GM18870 (cell line): ENCODE data around the gene MIPOL1.

ENCODE experiments used
- ATAC-seq: cut with Tn5 transposase; IDR thresholded peaks from one replicate; pipeline ENCODE4 v1.9.1; 2021; ENCODE audit warnings: moderate library complexity; ENCODE audit not compliant: unreplicated experiment

The MIPOL1 gene

DNA sequence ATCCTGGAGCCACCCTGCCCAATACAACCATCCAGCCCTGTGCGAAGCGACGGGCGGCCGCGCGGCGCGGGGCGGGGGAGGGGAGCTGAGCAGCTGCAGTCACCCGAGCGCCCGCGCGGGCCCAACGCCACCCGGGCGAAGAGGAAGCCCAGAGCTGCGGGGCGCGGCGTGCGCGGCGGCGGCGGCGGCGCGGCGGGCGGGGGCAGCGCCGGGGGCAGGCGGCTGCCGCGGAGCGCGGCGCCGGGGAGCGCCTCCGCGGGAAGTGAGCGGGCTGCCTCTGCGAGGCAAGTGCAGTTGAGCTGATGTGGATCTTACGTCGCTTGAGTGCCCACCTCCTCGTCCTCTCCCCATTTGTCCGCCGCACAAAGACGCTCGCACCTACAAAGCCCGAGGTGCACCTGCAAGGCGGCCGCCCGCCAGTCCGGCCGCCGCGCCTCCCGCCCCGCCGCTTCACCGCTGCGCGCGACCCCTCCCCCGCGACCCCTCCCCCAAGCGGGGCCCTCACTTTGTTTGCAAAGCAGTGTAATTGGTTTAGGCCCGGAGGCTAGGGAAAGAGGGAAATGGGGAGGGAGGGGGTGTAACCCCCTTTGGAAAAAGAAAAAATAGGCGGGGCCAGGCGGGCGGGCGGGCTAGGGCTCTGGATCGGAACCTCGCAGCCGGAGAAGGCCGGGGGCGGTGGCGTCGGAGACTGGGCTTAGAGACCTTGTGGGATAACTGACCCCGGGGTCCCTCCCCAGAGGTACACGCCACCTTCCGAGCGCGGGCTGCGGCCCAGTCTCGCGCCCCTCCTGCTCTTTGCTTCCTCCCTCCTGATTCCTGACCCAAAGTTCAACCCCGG, 397.5 kb downstream of the MIPOL1 start, which contains the start of the genes FOXA1 and TTC6:
FOXA1 (minus strand) TSS at position 279 of the 838 bp plus-strand sequence; CDS start at position 2, 277 bp downstream.
TTC6 (plus strand) TSS at position 659 of the 838 bp plus-strand sequence. CDS start 26,436 bp downstream, outside the sequence.
- ATAC-seq = no peak

DNA sequence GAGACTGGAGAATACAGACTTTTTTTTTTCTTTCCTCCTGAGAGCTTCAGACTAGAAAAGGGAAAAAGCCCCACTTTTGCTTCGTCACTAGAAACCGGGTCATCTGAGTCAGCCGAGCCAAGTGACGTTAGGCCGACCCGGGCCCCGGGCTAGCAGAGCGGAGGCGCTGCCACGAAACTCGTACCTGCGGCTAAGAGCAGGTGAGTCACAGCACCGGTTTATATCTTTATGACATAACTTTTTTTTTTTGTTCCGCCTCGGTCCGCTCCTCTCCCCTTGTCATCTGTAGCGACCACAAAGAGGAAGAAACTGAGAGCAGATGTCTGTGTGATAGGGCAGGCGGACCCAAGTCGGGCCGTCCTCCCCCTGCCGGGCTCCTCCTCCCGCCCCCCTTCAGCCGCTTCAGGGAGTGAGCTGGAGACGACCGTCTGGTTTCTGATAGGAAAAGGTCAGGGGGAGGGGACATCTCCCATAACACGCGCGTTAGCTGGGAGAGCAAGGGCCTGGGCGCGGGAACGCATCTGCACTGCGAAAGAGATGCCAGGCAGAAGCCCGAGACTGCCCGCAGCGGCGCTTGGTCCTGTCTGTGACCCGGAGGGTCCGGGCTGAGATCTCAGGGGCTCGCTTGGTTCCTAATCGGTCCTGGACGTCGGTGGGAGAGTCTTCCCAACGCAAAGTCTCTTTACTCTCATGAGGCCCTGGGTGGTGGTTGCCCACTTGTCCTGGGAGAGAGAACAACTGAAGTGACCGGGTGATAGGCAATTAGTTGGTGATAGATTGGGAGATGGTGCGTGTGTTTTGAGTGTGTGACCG, 398.3 kb downstream of the MIPOL1 start:
- ATAC-seq = peak; percentile 77

DNA sequence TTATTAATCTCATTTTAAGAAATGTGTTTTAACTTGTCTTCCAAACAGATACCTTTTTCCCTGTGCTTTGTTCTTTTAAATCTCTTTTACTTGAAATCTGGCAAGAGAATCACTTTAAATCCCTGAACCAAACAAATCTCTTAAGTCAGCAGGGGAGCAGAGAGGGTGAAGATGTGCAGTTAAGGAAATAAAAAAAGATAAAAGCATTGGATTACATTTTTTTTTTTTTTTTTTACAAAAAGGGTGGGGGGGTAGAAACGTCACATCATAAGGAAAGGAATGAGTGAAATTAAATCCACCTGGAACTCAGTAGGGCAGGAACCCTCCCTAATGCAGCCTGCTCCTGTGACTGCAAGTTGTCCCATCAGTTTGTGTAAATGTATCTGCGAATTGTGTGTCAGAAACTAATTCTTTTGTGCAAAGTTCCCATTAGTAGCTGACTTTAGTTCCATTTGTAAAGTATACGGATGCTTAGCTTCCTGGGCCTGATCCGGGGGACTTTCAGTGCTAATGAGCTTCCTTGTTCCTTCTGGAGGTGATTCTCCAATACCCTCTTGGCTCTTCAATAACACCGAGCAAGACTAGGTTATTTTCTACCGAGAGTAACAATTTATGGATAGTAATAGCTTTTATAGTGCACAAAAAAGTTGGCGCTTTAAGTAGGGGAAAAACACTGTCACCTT, 399.2 kb downstream of the MIPOL1 start:
- no peak for ATAC-seq

DNA sequence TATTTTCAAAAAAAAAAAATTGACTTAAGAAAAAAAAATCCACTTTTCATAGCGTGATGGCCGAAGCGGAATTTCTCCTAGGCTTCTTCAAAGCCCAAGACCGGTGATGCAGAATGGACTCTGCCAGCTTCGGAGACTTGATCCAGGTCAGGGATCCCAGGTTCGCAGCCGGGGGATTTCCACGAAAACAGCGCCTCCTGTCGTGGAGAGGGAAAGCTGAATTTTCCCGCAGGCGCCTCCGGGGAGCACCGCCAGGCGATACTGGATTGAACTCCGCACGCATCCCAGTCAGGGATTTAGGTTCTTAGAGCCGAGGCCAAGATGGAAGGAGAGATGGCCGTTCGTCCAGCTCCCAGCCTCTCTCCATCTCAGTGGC, 399.8 kb downstream of the MIPOL1 start:
- no peak for ATAC-seq

- no peak for ATAC-seq
Observed at GRCh38 chr14:37597914-37598746, 400.4 kb downstream of the MIPOL1 start.

GRCh38 chr14:37598747-37599506, 401.2 kb downstream of the MIPOL1 start:
- ATAC-seq = no peak

- ATAC-seq = no peak
Observed at GRCh38 chr14:37599507-37600368, 402.0 kb downstream of the MIPOL1 start.

DNA sequence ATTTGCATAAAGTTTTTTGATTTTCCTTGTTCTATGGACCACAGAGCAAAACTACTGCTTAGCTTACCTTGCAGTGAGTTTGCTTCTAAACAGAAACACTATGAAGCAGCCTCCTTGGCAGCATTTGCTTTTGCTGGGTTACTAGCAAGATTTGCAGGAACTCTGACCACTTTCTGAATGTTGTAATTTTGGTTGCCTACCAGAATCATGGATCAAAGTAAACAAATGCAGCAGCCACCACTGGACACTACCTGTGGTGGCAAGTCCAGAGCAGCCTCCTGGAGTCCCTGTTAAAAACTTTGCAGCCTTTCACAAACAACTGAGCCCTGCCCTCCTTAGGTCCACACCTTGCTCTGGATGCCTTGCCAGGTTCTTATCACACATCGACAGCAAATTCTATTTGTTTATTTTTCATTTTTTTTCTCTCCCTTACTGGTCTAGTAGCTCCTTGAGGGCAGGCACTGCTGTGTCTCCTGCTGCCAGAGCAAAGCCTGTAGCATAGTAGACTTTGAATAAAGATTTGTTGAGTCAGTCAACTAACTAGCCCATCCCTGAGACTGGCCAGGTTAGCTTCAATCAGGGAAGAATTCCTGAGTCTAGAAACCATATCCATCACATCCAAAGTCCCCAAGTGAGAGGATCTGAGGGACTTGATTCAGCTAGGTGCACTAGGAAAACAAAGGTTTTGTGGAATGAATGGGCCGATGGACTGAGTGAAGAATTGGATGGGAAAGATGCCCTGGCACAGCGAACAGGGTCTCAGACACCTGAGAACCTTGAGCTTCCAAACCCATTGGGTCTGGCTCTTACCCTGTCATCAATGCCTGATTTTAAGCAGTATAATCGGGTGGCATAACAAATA, 403.4 kb downstream of the MIPOL1 start:
- no peak for ATAC-seq

DNA sequence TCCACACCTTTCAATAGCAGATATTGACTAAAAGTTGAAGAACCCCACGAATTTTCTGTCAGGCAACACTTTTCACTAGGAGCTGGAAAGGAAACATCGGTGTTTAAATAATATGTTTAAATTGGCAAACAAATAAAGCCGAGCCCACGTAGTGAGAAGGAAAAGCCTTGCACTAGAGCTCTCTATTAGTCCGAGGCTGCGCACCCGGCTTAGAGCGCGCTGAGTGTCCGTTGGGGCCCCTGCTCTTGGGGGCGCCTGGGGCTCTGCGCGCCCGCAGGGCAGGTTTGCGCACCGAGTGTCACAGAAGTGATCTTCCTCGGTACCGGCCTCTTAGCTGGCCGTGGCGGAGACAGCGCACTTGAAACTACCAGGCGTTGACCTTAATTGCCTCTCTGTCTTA, 404.1 kb downstream of the MIPOL1 start:
- no peak for ATAC-seq
